Measurements from ENCODE around the gene MRPL16.

MRPL16 gene

GRCh38 chr11:59771605-59772004 lies 39.0 kb downstream of the MRPL16 start:
- DNase-seq (ENCODE audit: low read depth), result no peak

- DNase-seq (ENCODE audit: low read depth), result no peak
These were observed 39.7 kb downstream of the MRPL16 start for GRCh38 chr11:59770869-59771268.

GRCh38 chr11:59770319-59770718 lies 40.3 kb downstream of the MRPL16 start:
- DNase-seq (ENCODE audit: low read depth), result no peak

- no peak for DNase-seq (ENCODE audit: low read depth)
These were observed 40.8 kb downstream of the MRPL16 start for GRCh38 chr11:59769828-59770227.

- DNase-seq (ENCODE audit: low read depth), result no peak
These were observed 41.5 kb downstream of the MRPL16 start for GRCh38 chr11:59769111-59769510.

- no peak for DNase-seq (ENCODE audit: low read depth)
These were observed 43.4 kb downstream of the MRPL16 start for GRCh38 chr11:59767225-59767611.

GRCh38 chr11:59766542-59767224 lies 43.9 kb downstream of the MRPL16 start:
- no peak for DNase-seq (ENCODE audit: low read depth)

- DNase-seq (ENCODE audit: low read depth), result no peak
These were observed 45.4 kb downstream of the MRPL16 start for GRCh38 chr11:59765068-59765735.

GRCh38 chr11:59761993-59762392 lies 48.6 kb downstream of the MRPL16 start:
- DNase-seq (ENCODE audit: low read depth), result no peak

- DNase-seq (ENCODE audit: low read depth), result no peak
These were observed 49.8 kb downstream of the MRPL16 start for GRCh38 chr11:59760771-59761170.

- no peak for DNase-seq (ENCODE audit: low read depth)
These were observed 50.7 kb downstream of the MRPL16 start for GRCh38 chr11:59759900-59760299.

GRCh38 chr11:59758401-59759037 lies 52.1 kb downstream of the MRPL16 start:
- no peak for DNase-seq (ENCODE audit: low read depth)

GRCh38 chr11:59756845-59757244 lies 53.7 kb downstream of the MRPL16 start:
- no peak for DNase-seq (ENCODE audit: low read depth)

- no peak for DNase-seq (ENCODE audit: low read depth)
These were observed 54.1 kb downstream of the MRPL16 start for GRCh38 chr11:59756558-59756840.

Data from stimulated activated CD4-positive, alpha-beta T cell treated with anti-CD3 and anti-CD28 coated beads, Interleukin-2, amount 100 ng/mL, for 4 hours (primary cell).